ENCODE measurements around the gene SOX13. TPM values are rescaled to one million over a fixed set of nuclear protein-coding genes. Genes with fewer than 3 reads are reported as not detected.

SOX13 gene
- total and polyA plus RNA-seq, 3 donors from 2014 or later, result 17.8 to 33.4 (median 29.1) TPM

- no peak for TF ChIP-seq CTCF (IDR thresholded peaks at IDR 0.05)
- no peak for TF ChIP-seq POLR2A (IDR thresholded peaks at IDR 0.05)
These were observed 29.2 kb downstream of the SOX13 start for GRCh38 chr1:204102029-204102611.

GRCh38 chr1:204102739-204103430, 30.0 kb downstream of the SOX13 start:
- no peaks in the 10 kb centered on the region for H3K9me3 ChIP-seq
- no peak overlapping the region for H3K4me3 ChIP-seq
- DNase-seq, result no peak
- H3K27me3 ChIP-seq, result no peaks in the 10 kb centered on the region
- no peak overlapping the region for H3K27ac ChIP-seq
- H3K4me1 ChIP-seq, result peaks cover 8% of the 10 kb centered on the region
- H3K36me3 ChIP-seq (ENCODE audit: low read depth, missing control alignments), result no peaks in the 10 kb centered on the region
- intact Hi-C loops (cut with DNase I; ENCODE audit: low total_unique reads), result no loop called here
- WGBS, 2 donors, result 28 to 31% methylated on average over 3 of the region's 3 CpGs
- TF ChIP-seq CTCF (IDR thresholded peaks at IDR 0.05), result no peak
- TF ChIP-seq POLR2A (IDR thresholded peaks at IDR 0.05), result no peak

More at GRCh38 chr1:204102029-204102611, 29.2 kb downstream of the SOX13 start:
- WGBS, 2 donors, result 54 to 62% methylated on average over 11 to 13 of the region's 13 CpGs
- H3K36me3 ChIP-seq (ENCODE audit: low read depth, missing control alignments), result no peaks in the 10 kb centered on the region
- no peaks in the 10 kb centered on the region for H3K9me3 ChIP-seq
- H3K27me3 ChIP-seq, result no peaks in the 10 kb centered on the region
- H3K4me3 ChIP-seq, result no peak overlapping the region
- H3K27ac ChIP-seq, result no peak overlapping the region
- intact Hi-C loops (cut with DNase I; ENCODE audit: low total_unique reads), result no loop called here
- peaks cover 8% of the 10 kb centered on the region for H3K4me1 ChIP-seq
- DNase-seq, result no peak

- Histone ChIP-seq H3K4me3 (no peak overlapping the region), H3K36me3 (ENCODE audit: low read depth, missing control alignments) (no peaks in the 10 kb centered on the region), H3K9me3 (no peaks in the 10 kb centered on the region), H3K4me1 (peaks cover 8% of the 10 kb centered on the region), H3K27me3 (no peaks in the 10 kb centered on the region), H3K27ac (no peak overlapping the region)
- WGBS, 2 donors, result 35 to 56% methylated on average over 2 of the region's 2 CpGs
- intact Hi-C loops (cut with DNase I; ENCODE audit: low total_unique reads), result no loop called here
- TF ChIP-seq POLR2A (IDR thresholded peaks at IDR 0.05), result no peak
- no peak for DNase-seq
These were observed 30.5 kb downstream of the SOX13 start for GRCh38 chr1:204103431-204103741.

- intact Hi-C loops (cut with DNase I; ENCODE audit: low total_unique reads), result no loop called here
- H3K9me3 ChIP-seq, result no peaks in the 10 kb centered on the region
- H3K4me1 ChIP-seq, result peaks cover 3% of the 10 kb centered on the region
- no peak for TF ChIP-seq CTCF (IDR thresholded peaks at IDR 0.05)
- TF ChIP-seq POLR2A (IDR thresholded peaks at IDR 0.05), result no peak
- H3K27ac ChIP-seq, result no peak overlapping the region
- no peak overlapping the region for H3K4me3 ChIP-seq
- no peak for DNase-seq
- WGBS, 2 donors, result 79 to 87% methylated on average over 10 to 14 of the region's 14 CpGs
- H3K36me3 ChIP-seq (ENCODE audit: low read depth, missing control alignments), result no peaks in the 10 kb centered on the region
- no peaks in the 10 kb centered on the region for H3K27me3 ChIP-seq
These were observed 31.6 kb downstream of the SOX13 start for GRCh38 chr1:204104331-204105130.

GRCh38 chr1:204105131-204105515, 32.2 kb downstream of the SOX13 start:
- no peaks in the 10 kb centered on the region for H3K36me3 ChIP-seq (ENCODE audit: low read depth, missing control alignments)
- DNase-seq, result no peak
- TF ChIP-seq POLR2A (IDR thresholded peaks at IDR 0.05), result no peak
- H3K27ac ChIP-seq, result no peak overlapping the region
- H3K4me1 ChIP-seq, result peaks cover 3% of the 10 kb centered on the region
- intact Hi-C loops (cut with DNase I; ENCODE audit: low total_unique reads), result no loop called here
- H3K9me3 ChIP-seq, result no peaks in the 10 kb centered on the region
- WGBS, 2 donors, result 89 to 93% methylated on average over 6 of the region's 6 CpGs
- H3K27me3 ChIP-seq, result no peaks in the 10 kb centered on the region
- H3K4me3 ChIP-seq, result no peak overlapping the region
